Stimulated activated CD4-positive, alpha-beta T cell treated with anti-CD3 and anti-CD28 coated beads, Interleukin-2, amount 100 ng/mL, for 24 hours (primary cell): ENCODE data around the gene PEX16.

Source experiments
- DNase-seq, 2 donors: peaks; one replicate each; pipeline ENCODE4 v3.0.0-alpha.2; 2020

Gene PEX16

GRCh38 chr11:45896422-45896984, 21.2 kb downstream of the PEX16 start:
- DNase-seq, result no peak

GRCh38 chr11:45895553-45896259, 22.0 kb downstream of the PEX16 start:
- DNase-seq, result no peak

- no peak for DNase-seq
Measured at GRCh38 chr11:45894555-45895247, 23.0 kb downstream of the PEX16 start.

- no peak for DNase-seq
Measured at GRCh38 chr11:45892856-45893255, 24.8 kb downstream of the PEX16 start.

GRCh38 chr11:45890886-45891550, 26.7 kb downstream of the PEX16 start:
- DNase-seq, result no peak

GRCh38 chr11:45889966-45890365, 27.7 kb downstream of the PEX16 start:
- DNase-seq, result no peak

- DNase-seq, result no peak
Measured at GRCh38 chr11:45889555-45889954, 28.1 kb downstream of the PEX16 start.

GRCh38 chr11:45887587-45887986, 30.1 kb downstream of the PEX16 start:
- DNase-seq, result no peak

GRCh38 chr11:45886816-45887520, 30.7 kb downstream of the PEX16 start:
- DNase-seq, result no peak

- DNase-seq, result no peak
Measured at GRCh38 chr11:45885921-45886721, 31.6 kb downstream of the PEX16 start.

- DNase-seq, result peak; percentile 59 to 65
Measured at GRCh38 chr11:45885274-45885920, 32.3 kb downstream of the PEX16 start, which contains the start of gene MAPK8IP1. Gene MAPK8IP1, plus strand, starts transcription at chr11:45885651. Its CDS starts 170 bp downstream, at chr11:45885821.

GRCh38 chr11:45884596-45885185, 33.0 kb downstream of the PEX16 start:
- no peak for DNase-seq

GRCh38 chr11:45881708-45882368, 35.8 kb downstream of the PEX16 start:
- DNase-seq, result no peak

- no peak for DNase-seq
Measured at GRCh38 chr11:45880772-45881570, 36.7 kb downstream of the PEX16 start.

GRCh38 chr11:45879803-45880686, 37.6 kb downstream of the PEX16 start:
- DNase-seq, result no peak

GRCh38 chr11:45877845-45878244, 39.8 kb downstream of the PEX16 start:
- DNase-seq, result no peak

GRCh38 chr11:45877221-45877620, 40.5 kb downstream of the PEX16 start:
- DNase-seq, result no peak

GRCh38 chr11:45876401-45876800, 41.3 kb downstream of the PEX16 start:
- DNase-seq, result no peak
